Activated CD4-positive, CD25-positive, alpha-beta regulatory T cell treated with anti-CD3 and anti-CD28 coated beads, Interleukin-2, amount 50 U/mL, for 72 hours (primary cell): ENCODE measurements around the gene CPLX1.
"Not testable (repeated sequence)": the region's sequence is repeated elsewhere in the genome, so short reads cannot be mapped to it uniquely, and the experiment has no call there.

Experiments
- DNase-seq: peaks from one replicate; pipeline ENCODE4 v3.0.0; 2021

The CPLX1 gene

DNA sequence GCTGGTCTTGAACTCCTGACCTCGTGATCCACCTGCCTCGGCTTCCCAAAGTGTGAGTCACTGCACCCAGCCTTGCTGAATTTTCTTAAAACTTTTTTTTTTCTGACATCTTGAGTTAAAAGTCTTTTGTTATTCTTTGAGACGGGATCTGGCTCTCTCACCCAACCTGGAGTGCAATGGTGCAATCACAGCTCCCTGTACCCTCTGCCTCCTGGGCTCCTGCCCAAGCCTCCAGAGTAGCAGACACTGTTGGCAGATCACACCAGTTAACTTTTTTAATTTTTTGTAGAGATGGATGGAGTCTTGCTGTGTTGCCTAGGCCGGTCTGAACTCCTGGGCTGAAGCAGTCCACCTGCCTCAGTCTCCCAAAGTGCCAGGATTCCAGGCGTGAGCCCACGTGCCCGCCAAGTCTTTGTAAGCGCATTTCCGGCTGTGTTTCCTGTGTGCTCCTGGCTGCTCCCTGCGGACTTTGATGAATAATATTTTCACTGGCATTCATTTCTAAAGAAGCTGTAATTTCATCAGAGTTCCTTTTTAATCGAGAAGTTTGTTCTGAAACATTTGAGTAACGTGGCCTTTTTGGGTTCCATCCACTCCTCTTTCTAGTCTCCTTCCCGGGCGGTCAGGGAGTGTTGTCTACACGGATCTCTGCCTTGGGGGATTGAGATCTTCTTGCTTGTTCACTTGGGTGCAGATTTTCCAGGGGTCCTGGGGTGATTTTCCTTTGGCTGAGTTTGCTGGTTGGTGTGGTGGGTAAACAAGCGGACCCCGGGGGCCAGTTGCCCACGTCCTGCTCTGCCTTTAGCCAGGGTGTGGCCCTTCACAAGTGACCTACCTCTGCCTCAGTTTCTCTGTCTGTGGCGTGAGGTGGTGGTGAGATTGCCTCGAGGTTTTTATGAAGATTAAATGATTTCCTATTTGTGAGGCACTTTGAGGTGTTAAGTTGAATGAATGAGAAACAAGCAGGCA is 75.9 kb downstream of the CPLX1 start:
- DNase-seq = no peak

DNA sequence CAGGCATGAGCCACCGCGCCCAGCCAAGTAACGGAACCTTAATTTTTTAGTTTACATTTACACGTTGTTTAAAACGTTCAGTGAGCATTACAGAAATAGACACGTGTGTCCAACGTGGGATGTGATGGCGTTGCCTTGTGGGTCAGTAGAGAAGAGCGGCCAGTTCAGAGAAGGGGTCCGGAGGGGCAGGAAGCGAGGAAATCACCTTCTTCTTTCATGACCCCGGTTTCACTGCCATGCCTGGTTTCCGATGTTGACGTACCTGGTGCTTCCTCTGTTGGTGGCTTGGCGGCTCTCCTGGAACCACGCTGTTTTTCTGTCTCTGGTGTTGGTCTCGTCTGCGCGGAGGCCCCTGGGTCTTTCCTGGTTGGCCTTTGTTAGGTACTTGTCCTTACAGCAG is 77.5 kb downstream of the CPLX1 start:
- DNase-seq = no peak

DNA sequence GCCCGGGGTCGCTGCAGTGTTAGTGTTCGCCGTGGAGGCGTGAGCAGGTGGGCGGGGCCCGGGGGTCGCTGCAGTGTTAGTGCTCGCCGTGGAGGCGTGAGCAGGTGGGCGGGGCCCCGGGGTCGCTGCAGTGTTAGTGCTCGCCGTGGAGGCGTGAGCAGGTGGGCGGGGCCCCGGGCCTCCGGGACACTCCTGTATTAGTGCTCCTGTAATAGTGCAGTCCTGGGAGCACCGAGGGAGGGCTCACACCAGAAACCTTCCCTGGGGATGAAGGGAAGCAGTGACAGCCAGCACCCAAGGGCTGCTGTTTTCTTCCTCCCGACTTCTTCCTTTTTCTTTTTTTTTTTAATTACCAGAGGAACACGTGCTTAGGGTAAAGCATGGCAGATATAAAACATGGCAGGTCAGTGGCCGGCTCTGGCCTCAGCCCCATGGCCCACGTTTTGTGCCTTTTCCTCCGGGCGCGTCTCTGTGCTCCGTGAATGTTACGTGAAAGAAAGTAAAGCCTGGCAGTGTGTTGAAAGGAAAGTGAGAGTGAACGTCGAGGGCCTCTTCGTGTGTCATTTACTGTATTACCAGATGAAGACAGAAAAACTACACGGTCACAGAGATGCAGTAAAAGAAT is 78.3 kb downstream of the CPLX1 start:
- DNase-seq = no peak

DNA sequence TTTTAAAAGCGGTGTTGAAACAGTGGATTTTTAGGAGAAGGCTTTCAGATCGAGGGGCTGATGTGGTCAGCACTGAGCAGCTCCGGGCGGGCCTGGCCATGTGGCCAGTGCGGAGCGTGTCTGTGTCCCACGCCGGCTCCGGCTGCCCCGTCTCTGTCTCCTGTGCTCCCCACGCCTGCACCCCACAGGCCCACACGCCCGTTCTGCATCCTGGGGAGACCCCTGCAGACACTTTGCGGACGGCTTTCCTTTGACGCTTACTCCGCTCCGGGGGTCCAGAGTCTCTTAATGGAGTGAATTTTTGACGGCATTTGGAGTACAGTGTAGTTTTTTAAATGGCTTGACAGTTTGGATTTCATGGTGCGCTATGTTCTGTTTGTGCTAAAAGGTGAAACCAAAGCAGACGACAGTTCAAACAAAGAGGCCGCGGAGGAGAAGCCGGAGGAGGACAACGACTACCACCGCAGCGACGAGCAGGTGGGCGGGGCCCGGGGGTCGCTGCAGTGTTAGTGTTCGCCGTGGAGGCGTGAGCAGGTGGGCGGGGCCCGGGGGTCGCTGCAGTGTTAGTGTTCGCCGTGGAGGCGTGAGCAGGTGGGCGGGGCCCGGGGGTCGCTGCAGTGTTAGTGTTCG is 81.6 kb downstream of the CPLX1 start:
- DNase-seq = no peak

DNA sequence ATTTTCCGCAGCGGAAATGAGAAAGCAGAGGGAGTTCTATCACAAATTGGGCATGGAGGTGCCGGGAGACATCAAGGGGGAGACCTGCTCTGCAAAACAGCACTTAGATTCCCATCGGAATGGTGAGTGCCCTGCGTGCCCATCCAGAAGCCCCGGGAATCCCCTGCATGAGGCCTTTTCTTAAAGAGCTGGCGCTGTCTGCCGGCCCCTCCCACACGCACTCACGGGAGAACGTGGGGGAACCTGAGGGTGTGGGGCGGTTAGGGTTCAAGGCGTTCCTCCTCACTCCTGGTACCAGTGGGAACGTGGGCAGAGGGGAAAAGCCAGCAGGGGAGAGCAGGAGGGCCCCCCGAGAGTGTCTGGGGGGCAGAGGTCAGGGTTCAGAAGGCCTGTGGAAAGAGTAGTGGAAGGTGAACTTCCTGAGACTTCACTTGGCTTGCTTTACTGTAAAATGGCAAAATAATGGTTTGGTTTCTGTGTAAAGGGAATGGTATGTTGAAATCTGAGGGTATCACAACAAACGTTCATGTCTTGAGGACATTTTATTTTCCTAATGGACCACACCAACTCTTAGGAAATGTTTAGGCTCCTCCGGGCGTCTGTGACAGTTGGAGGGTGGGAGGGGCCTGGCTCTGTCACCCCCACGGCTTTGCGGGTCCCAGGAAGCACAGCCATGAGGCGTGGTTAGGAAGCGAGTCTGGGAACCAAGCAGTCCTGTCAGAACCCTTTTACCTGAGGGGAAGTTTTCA is 82.3 kb downstream of the CPLX1 start:
- no peak for DNase-seq

DNA sequence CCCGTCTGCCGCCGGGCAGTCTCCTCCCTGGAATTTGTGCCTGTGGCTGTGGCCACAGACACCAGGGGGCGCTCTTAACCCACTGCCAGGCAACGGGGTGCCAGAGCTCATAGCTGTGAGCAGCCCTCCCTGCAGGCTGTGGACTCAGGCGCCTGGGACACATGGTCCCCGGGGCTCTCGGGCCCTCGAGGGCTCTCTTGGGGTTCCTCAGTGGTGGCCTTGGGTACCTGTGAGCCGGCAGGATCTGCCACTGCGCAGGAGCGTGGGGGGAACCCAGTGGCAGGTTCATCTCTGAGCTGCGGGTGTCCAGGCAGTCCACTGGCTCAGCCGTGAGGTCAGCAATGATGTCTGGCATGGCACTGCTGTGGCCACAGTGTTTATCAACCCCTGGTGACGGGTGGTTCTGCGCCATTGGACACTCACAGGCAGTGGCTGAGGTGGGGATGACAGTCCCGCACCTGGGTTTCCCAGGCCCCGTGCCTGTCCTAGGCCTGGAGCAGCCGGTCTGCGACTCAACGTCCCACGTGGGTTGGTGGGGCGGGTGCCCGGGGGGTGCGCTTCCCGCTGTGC is 83.1 kb downstream of the CPLX1 start:
- DNase-seq = peak; percentile 82

DNA sequence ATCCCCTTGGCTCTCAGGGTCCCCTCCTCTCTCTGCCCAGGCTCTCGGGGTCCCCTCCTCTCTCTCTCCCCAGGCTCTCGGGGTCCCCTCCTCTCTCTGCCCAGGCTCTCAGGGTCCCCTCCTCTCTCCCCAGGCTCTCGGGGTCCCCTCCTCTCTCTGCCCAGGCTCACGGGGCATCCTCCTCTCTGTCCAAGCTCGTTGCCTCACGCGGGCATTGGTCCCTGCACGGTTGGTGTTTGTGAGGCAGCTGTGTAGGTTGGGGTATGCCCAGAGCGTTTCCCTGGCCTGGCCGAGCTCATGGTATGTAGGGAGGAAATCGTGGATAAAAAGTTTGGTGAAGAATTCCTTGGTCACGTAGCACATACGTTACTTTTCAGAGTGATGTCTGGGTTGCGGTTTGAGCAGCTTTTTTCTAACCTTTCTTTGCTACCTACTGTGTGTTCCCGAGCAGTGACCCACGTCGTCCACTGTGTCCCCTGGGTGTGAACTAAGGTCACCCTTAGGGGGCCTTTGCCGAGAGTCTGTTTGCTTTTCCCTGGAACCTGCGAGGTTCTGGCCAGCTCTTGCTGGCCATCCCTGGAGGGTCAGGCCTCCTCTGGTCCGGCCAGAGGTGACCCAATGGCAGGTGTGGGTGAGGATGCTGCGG is 83.7 kb downstream of the CPLX1 start:
- no peak for DNase-seq

DNA sequence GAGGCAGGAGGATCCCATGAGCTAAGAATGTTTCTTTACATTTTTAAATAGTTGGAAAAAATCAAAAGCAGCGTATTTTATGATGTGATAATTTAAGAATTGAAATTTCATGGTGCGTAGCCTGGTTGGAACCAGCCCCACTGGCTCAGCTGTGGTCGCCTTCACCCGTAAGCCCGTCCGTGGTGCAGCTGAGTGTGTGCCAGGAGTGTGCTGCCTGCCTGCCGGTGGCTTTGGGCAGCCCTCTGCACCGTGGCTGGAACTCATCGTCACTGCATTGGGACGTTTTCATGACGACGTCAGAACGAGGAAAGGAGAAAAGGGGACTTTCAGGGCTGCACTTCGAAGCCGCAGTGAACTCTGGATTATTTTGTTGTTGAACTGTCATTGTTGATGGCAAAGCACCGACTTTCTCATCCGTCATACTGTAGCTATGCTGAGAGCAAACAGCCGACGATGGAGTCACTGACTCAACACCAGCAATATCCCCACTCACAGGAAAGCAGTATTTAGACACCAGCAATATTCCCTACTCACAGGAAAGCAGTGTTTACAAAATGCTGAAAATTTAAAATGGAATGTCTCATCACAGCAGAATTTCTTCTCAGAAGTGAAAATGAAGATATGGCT is 85.2 kb downstream of the CPLX1 start:
- no peak for DNase-seq

DNA sequence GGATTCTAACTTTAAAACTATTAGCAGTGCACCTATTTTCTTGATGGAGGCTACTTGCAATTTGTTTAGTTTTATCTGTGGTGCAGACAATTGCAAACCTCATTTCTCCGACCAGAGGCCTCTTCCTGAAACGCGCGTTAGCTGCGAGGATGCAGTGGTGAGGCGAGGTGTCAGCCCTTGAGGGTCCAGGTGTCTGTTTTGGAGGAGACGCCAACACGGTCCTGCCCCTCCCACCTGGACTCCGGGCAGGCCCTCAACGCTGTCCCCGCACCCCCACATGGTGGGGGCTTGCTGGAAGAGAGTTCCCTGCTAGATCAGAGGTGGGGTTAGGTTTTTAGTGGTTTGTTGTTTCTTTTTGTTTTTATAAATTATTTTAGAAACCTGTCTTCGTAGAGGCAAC is 85.9 kb downstream of the CPLX1 start:
- DNase-seq = no peak

DNA sequence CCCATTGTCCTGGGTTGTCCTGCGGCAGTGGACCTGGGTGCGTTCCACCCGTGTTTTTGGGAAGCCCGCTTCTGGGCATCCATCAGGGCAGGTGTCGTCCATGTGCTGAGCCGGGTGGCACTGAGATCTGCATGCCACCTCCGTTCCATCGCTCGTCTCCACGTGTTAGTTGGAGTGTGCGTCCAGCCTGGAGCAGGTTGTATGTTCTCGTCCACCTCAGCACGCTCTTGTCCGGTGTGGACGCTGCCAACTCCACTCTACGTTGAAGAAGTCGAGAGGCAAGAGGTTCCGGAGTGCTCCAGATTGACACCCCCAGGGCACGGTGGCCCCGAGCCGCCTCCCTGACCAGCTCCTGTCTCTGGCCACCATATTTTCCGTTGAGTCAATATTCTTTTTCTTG is 86.4 kb downstream of the CPLX1 start:
- DNase-seq = no peak

DNA sequence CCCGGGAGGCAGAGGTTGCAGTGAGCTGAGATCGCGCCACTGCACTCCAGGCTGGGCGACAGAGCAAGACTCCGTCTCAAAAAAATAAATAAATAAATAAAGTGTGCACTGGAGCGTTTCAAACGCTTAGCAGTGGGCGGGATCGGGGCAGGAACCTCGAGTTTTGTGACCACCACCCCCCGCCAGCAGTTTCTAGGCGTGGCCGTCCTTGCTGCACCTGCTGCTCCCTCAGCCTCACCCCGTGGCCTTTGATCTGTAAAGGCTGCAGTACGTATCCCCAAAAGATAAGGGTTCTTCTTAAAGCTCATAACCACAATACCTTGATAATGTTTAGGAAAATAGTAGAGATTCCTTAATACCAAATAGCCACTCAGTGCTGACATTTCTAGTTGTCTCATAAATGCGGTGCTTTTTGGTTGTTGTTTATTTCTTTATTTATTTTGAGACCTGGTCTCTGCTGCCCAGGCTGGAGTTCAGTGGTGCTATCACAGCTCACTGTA is 87.1 kb downstream of the CPLX1 start:
- no peak for DNase-seq

DNA sequence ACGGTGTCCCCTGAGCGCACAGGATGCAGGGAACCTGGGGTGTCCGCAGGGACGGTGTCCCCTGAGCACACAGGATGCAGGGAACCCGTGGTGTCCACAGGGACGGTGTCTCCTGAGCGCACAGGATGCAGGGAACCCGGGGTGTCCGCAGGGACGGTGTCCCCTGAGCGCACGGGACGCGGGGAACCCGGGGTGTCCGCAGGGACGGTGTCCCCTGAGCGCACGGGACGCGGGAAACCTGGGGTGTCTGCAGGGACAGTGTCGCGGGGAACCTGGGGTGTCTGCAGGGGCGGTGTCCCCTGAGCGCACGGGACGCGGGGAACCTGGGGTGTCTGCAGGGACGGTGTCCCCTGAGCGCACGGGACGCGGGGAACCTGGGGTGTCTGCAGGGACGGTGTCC is 89.4 kb downstream of the CPLX1 start:
- DNase-seq = not testable (repeated sequence)

DNA sequence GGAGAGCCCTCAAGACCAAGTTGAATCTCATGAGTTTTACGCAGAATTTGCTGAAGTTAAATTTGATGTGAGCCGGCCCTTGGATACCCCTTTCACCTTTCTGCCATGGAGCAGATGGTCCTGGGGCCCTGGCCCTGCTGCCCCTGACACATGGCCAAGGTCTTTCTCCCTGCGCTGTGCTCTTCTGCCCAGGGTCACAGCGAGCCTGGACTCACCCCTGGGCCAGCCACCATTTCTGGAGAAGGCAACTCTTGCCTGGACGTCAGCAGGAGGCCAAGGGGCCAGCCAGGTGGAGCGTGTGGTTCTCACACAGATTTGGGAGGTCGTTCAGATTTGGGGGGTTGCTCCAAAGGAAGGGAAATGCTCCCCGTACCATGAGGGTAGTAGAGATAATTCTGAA is 90.3 kb downstream of the CPLX1 start:
- DNase-seq = no peak
